Sigmoid colon (tissue), 4 donors: ENCODE measurements around the gene USB1.

Experiments used
- CTCF ChIP-seq, 4 experiments: fragments of 450-650 bp in 3 of 4; fragments of 200-600 bp in 1 of 4; IDR thresholded peaks; one replicate each; pipeline ENCODE4 v1.5.1; 2016 to 2019; ENCODE audit warnings: antibody characterized with exemption in 4 of 4, mild to moderate bottlenecking in 3 of 4, moderate library complexity in 2 of 4
- EP300 ChIP-seq, 4 donors: sonication (generic); formaldehyde crosslinking; IDR thresholded peaks; one replicate each; pipeline ENCODE4 v1.6.1; 2017; ENCODE audit warnings: antibody characterized with exemption in 4 of 4
- POLR2A ChIP-seq, 2 donors: fragments of 450-650 bp; IDR thresholded peaks; one replicate each; pipeline ENCODE4 v1.6.1; 2016; ENCODE audit warnings: antibody characterized with exemption in 2 of 2, mild to moderate bottlenecking in 2 of 2, moderate library complexity in 2 of 2
- POLR2AphosphoS5 ChIP-seq, 4 donors: sonication (generic); formaldehyde crosslinking; IDR thresholded peaks; one replicate each; pipeline ENCODE4 v1.6.1; 2017; ENCODE audit warnings: antibody characterized with exemption in 4 of 4

GRCh38 chr16:58053682-58054005, 52.4 kb downstream of the USB1 start:
- TF ChIP-seq CTCF (IDR thresholded peaks at IDR 0.05): no peak
- no peak for TF ChIP-seq POLR2A (IDR thresholded peaks at IDR 0.05)
- no peak for TF ChIP-seq EP300 (IDR thresholded peaks at IDR 0.05)
- no peak for TF ChIP-seq POLR2AphosphoS5 (IDR thresholded peaks at IDR 0.05)
